Smooth muscle cell (in vitro differentiated cells): Measurements from ENCODE around the gene YTHDF1. TPM values are rescaled to one million over a fixed set of nuclear protein-coding genes. Genes with fewer than 3 reads are reported as not detected.

Experiments
- DNase-seq: peaks from one replicate; lab custom pipeline; 2025; ENCODE audit not compliant: unreplicated experiment; lab: John Stamatoyannopoulos, UW
- H2AFZ ChIP-seq: fragments of 200-600 bp; sonication (generic); 2 replicates; pipeline ENCODE4 v1.6.0; 2016; ENCODE audit warnings: antibody characterized with exemption, low read depth, mild to moderate bottlenecking
- H3F3A ChIP-seq: fragments of 200-600 bp; sonication (generic); 2 replicates; pipeline ENCODE4 v1.6.0; 2017; ENCODE audit warnings: antibody characterized with exemption, low read depth
- H3K27ac ChIP-seq: fragments of 200-600 bp; sonication (generic); 2 replicates; pipeline ENCODE4 v1.5.1; 2016; ENCODE audit warnings: low read depth, mild to moderate bottlenecking
- H3K27me3 ChIP-seq: fragments of 200-600 bp; sonication (generic); 2 replicates; pipeline ENCODE4 v1.6.1; 2016; ENCODE audit warnings: low read depth, mild to moderate bottlenecking
- H3K36me3 ChIP-seq: fragments of 200-600 bp; sonication (generic); 2 replicates; pipeline ENCODE4 v1.5.1; 2016; ENCODE audit warnings: low read depth
- H3K4me1 ChIP-seq: fragments of 200-600 bp; sonication (generic); 2 replicates; pipeline ENCODE4 v1.5.1; 2016; ENCODE audit warnings: low read depth
- H3K4me2 ChIP-seq: fragments of 200-600 bp; sonication (generic); 2 replicates; pipeline ENCODE4 v1.6.0; 2016; ENCODE audit warnings: mild to moderate bottlenecking
- H3K4me3 ChIP-seq: fragments of 200-600 bp; sonication (generic); 2 replicates; pipeline ENCODE4 v1.5.1; 2016; ENCODE audit warnings: mild to moderate bottlenecking
- H3K79me2 ChIP-seq: fragments of 200-600 bp; sonication (generic); 2 replicates; pipeline ENCODE4 v1.6.0; 2016; ENCODE audit warnings: low read depth, mild to moderate bottlenecking
- H3K9ac ChIP-seq: fragments of 200-600 bp; sonication (generic); 2 replicates; pipeline ENCODE4 v1.6.0; 2016; ENCODE audit warnings: low read depth
- H3K9me3 ChIP-seq: fragments of 200-600 bp; sonication (generic); replicated peaks from 2 replicates; pipeline ENCODE4 v1.5.1; 2016; ENCODE audit warnings: low read depth
- H4K20me1 ChIP-seq: fragments of 200-600 bp; sonication (generic); 2 replicates; pipeline ENCODE4 v1.6.0; 2016; ENCODE audit warnings: low read depth
- WGBS: methylation state at CpG from one replicate; pipeline ENCODE4 v1.1.7; 2016; ENCODE audit warnings: low lambda C conversion rate; 5-methylcytosine and 5-hydroxymethylcytosine counted together
- polyA plus RNA-seq: library from polyadenylated mRNA; unstranded; fragments of >200 nt; fragmentation: Nextera tagmentation; extraction: Ambion mirVana; gene quantifications from 2 replicates; pipeline ENCODE4 v1.2.1, GENCODE V29; 2016
- total RNA-seq: library from RNA; depleted of rRNA; stranded (reverse); fragments of >200 nt; gene quantifications from 2 replicates; pipeline ENCODE4 v1.2.3, GENCODE V29; 2014
- TF ChIP-seq, protein P1 (sequence below): fragments of 200-600 bp; sonication (generic); IDR thresholded peaks from 2 replicates; pipeline ENCODE4 v1.5.1; 2017; ENCODE audit warnings: borderline replicate concordance, mild to moderate bottlenecking, antibody characterized with exemption; ENCODE audit not compliant: insufficient read depth, poor library complexity, severe bottlenecking

The YTHDF1 gene
- total and polyA plus RNA-seq, 2 experiments from 2014 or later: 28.2 to 35.8 TPM

DNA sequence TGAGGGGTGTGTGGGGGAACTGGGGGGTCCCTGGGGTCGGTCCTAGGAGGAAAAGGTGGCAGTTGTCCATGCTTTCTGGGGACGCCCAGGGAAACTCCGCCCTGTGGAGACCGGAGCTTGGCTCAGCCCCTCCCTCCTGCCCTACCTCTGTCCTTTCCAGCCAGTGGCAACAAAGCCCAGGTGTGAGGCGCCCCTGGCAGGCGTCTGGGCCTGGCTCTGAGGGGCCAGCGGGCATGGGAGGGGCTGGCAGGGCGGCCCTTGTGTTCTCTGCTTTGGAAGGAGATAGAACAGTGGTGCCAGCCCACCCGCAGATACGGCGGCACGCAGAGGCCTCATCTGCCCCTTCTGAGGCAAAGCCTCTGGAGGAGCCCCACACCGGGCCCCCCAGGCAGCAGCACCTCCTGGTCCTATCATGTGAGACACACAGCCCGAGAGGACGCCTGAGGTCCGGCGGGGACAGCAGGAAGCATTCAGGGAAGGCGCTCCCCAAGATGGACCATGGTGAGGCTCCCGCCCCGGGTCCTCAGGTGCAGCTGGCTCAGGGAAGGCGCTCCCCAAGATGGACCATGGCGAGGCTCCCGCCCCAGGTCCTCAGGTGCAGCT is 47.9 kb downstream of the YTHDF1 start:
- no peak overlapping the region for H2AFZ ChIP-seq
- no peak overlapping the region for H3K4me3 ChIP-seq
- H3K36me3 ChIP-seq: no peaks in the 10 kb centered on the region
- H3K27ac ChIP-seq: no peak overlapping the region
- 80% methylated on average over 23 of the region's 23 CpGs for WGBS
- H3K79me2 ChIP-seq: no peaks in the 10 kb centered on the region
- no peaks in the 10 kb centered on the region for H4K20me1 ChIP-seq
- H3K9ac ChIP-seq: no peak overlapping the region
- H3F3A ChIP-seq: no peaks in the 10 kb centered on the region
- peaks cover 37% of the 10 kb centered on the region for H3K27me3 ChIP-seq
- no peaks in the 10 kb centered on the region for H3K4me1 ChIP-seq
- no peak for DNase-seq
- no peaks in the 10 kb centered on the region for H3K9me3 ChIP-seq
- H3K4me2 ChIP-seq: no peak overlapping the region
- TF ChIP-seq, protein P1, sequence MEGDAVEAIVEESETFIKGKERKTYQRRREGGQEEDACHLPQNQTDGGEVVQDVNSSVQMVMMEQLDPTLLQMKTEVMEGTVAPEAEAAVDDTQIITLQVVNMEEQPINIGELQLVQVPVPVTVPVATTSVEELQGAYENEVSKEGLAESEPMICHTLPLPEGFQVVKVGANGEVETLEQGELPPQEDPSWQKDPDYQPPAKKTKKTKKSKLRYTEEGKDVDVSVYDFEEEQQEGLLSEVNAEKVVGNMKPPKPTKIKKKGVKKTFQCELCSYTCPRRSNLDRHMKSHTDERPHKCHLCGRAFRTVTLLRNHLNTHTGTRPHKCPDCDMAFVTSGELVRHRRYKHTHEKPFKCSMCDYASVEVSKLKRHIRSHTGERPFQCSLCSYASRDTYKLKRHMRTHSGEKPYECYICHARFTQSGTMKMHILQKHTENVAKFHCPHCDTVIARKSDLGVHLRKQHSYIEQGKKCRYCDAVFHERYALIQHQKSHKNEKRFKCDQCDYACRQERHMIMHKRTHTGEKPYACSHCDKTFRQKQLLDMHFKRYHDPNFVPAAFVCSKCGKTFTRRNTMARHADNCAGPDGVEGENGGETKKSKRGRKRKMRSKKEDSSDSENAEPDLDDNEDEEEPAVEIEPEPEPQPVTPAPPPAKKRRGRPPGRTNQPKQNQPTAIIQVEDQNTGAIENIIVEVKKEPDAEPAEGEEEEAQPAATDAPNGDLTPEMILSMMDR: no peak

DNA sequence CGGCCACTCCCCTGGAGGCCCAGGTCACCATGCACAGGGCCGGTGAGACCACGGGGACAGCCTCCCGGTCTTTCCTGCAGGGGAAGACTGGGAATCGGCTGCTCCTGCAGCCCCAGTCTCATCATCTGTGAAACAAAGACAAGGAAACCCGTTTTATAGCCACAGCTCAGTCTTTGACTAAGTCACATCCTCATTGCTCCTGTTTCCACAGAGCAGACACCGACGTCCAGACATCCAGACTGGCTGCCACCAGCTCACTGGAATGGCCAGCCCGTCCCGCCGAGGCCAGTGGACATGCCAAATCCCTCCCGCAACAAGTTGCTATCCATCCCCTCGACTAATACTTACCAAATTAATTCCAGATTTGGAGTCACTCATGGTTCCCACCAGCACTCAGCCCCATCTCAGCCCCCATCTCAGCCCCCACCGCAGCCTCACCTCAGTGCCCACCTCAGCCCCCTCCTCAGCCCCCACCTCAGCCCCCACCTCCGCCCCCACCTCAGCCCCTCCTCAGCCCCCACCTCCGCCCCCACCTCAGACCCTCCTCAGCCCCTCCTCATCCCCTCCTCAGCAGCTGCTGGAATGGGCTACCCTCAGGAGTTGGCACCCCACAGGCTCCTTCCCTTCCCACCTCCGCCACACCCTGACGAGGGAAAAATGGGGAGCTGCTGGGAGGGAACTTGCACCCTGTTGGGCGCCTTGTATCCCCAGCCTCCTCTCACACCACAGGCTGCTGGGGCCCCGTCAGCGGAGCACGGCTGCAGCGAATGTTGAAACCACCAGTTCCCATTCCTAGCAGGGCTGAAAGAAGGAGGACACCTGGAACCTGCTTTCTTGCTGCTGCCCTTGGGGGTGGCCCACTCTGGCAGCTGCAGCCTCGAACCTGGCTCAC is 48.7 kb downstream of the YTHDF1 start:
- Histone ChIP-seq H3K4me3 (no peak overlapping the region), H3K9me3 (no peaks in the 10 kb centered on the region), H3K9ac (no peak overlapping the region), H3K36me3 (no peaks in the 10 kb centered on the region), H4K20me1 (no peaks in the 10 kb centered on the region), H3K27me3 (peaks cover 36% of the 10 kb centered on the region), H3K4me2 (no peak overlapping the region), H3F3A (no peaks in the 10 kb centered on the region), H3K4me1 (no peaks in the 10 kb centered on the region), H3K79me2 (no peaks in the 10 kb centered on the region), H3K27ac (no peak overlapping the region), H2AFZ (no peak overlapping the region)
- no peak for DNase-seq
- TF ChIP-seq, protein P1: no peak
- 65% methylated on average over 21 of the region's 24 CpGs for WGBS

DNA sequence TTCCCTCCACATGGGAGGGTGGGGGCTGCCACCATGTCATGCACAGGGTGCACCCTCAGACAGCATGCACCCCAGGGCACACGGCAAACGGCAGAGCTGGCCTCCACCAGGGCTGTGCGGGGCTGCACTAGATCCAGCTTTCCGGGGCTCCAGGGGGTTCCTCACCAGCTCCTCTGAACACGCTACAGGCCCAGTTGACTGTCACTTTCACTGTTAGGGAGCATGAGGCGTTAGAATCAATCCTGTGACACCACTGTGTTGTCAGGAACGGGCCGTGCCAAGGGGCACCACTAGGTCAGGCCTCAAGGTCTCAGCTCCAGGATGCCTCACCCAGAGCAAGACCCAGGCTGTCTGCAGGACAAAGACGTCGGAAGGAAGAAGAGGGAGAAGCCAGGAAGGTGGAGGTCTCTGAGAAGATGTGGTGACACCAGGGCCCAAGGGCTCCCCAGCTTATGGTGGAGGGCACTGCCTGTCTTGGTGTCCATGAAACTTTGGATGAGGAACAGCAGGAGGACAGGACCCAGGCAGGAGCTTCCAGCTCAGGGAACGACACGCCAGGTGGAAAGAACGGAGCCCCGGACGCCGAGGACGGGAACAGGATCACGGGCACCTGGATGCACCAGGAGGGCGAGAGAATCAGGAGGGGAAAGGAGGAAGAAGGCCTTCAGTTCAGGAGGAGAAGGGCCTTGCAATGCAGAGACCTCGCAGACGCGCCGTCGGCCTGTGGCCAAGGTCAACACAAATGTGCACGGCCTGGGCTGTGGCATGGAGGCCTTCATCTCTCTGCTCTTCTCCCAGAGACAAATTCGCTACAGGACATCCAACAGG is 49.5 kb downstream of the YTHDF1 start:
- 96% methylated on average over 26 of the region's 26 CpGs for WGBS
- no peaks in the 10 kb centered on the region for H3F3A ChIP-seq
- H3K9ac ChIP-seq: no peak overlapping the region
- H3K36me3 ChIP-seq: no peaks in the 10 kb centered on the region
- TF ChIP-seq, protein P1: no peak
- no peaks in the 10 kb centered on the region for H3K4me1 ChIP-seq
- no peaks in the 10 kb centered on the region for H4K20me1 ChIP-seq
- no peak overlapping the region for H3K4me2 ChIP-seq
- H3K27ac ChIP-seq: no peak overlapping the region
- no peak overlapping the region for H3K4me3 ChIP-seq
- H3K27me3 ChIP-seq: peaks cover 32% of the 10 kb centered on the region
- DNase-seq: no peak
- no peaks in the 10 kb centered on the region for H3K79me2 ChIP-seq
- no peaks in the 10 kb centered on the region for H3K9me3 ChIP-seq
- H2AFZ ChIP-seq: no peak overlapping the region
